Suprapubic skin (tissue), 4 donors: Measurements from ENCODE around the gene ZMAT5. TPM values are rescaled to one million over a fixed set of nuclear protein-coding genes. Genes with fewer than 3 reads are reported as not detected.

Experiments used
- DNase-seq, 2 donors: peaks; one replicate each; pipeline ENCODE4 v3.0.0-alpha.2; 2019; ENCODE audit warnings: low spot score in 2 of 2
- H3K27ac ChIP-seq: fragments of 200-600 bp; sonication (generic); one replicate; pipeline ENCODE4 v1.5.1; 2019
- H3K27me3 ChIP-seq: fragments of 200-600 bp; sonication (generic); one replicate; pipeline ENCODE4 v1.5.1; 2019
- H3K36me3 ChIP-seq: fragments of 200-600 bp; sonication (generic); one replicate; pipeline ENCODE4 v1.5.1; 2019
- H3K4me1 ChIP-seq: fragments of 200-600 bp; sonication (generic); one replicate; pipeline ENCODE4 v1.5.1; 2019
- H3K4me3 ChIP-seq: fragments of 200-600 bp; sonication (generic); one replicate; pipeline ENCODE4 v1.5.1; 2019; ENCODE audit warnings: mild to moderate bottlenecking
- H3K9me3 ChIP-seq: fragments of 200-600 bp; sonication (generic); one replicate; pipeline ENCODE4 v1.5.1; 2019
- EP300 ChIP-seq: sonication (generic); formaldehyde crosslinking; IDR thresholded peaks from one replicate; pipeline ENCODE4 v1.6.1; 2017; ENCODE audit warnings: antibody characterized with exemption
- POLR2A ChIP-seq, 2 donors: fragments of 450-650 bp; IDR thresholded peaks; one replicate each; pipeline ENCODE4 v1.6.1; 2017; ENCODE audit warnings: antibody characterized with exemption in 2 of 2, mild to moderate bottlenecking in 2 of 2, moderate library complexity in 2 of 2
- POLR2AphosphoS5 ChIP-seq, 3 donors: sonication (generic); formaldehyde crosslinking; IDR thresholded peaks; one replicate each; pipeline ENCODE4 v1.6.1; 2017; ENCODE audit warnings: antibody characterized with exemption in 3 of 3
- WGBS: methylation state at CpG from one replicate; pipeline ENCODE4 v1.1.5; 2018; 5-methylcytosine and 5-hydroxymethylcytosine counted together
- total RNA-seq, 4 donors: library from RNA; depleted of rRNA; stranded (reverse); fragments of >200 nt; gene quantifications; one replicate each; pipeline ENCODE4 v1.1.0, GENCODE V29; 2016
- TF ChIP-seq, protein P1 (sequence below), 2 donors: fragments of 200-600 bp in 1 of 2; fragments of 450-650 bp in 1 of 2; sonication (generic) in 1 of 2; IDR thresholded peaks; one replicate each; pipeline ENCODE4 v1.5.1; 2016 to 2019; ENCODE audit warnings: antibody characterized with exemption in 2 of 2, mild to moderate bottlenecking in 1 of 2, moderate library complexity in 1 of 2

ZMAT5 gene, protein sequence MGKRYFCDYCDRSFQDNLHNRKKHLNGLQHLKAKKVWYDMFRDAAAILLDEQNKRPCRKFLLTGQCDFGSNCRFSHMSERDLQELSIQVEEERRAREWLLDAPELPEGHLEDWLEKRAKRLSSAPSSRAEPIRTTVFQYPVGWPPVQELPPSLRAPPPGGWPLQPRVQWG
- total RNA-seq = 10 to 100 TPM; 16.3 to 28.2 (median 23.1) TPM

DNA sequence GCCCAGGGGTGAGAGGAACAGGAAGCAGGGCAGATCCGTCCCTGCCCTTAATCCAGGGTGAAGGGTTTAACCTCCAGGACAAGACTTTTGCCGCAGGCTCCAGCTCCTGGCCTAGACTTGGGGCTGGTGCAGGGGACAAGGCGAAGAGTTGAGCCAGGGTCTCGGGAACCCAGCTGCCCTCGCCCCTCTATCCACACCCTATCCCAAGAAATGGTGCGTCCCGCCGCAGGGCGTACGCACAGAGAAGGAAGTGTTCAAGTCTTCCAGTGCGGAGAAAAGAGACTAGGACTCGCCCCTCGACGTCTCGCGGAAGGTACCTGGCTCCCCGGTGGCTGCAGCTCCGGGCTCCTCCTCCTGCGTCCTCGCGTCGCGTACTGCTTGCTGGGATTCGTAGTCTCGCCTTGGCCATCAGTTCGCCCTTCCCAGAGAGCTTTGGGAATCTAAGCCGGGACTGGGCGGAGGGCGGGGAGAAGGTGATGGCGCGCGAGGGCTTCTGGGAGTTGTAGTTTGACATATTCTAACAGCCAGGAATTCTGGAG is at the start of gene ZMAT5:
Gene ZMAT5, minus strand, starts transcription at position 376 of the 539 bp plus-strand sequence. CDS start 18,463 bp downstream, outside the sequence.
- peak in 1 of 3 donors; percentile 38 for TF ChIP-seq POLR2AphosphoS5 (IDR thresholded peaks at IDR 0.05)
- no peak for TF ChIP-seq EP300
- H3K4me1 ChIP-seq = peaks cover 24% of the 10 kb centered on the region
- 2% methylated on average over 6 of the region's 32 CpGs for WGBS

DNA sequence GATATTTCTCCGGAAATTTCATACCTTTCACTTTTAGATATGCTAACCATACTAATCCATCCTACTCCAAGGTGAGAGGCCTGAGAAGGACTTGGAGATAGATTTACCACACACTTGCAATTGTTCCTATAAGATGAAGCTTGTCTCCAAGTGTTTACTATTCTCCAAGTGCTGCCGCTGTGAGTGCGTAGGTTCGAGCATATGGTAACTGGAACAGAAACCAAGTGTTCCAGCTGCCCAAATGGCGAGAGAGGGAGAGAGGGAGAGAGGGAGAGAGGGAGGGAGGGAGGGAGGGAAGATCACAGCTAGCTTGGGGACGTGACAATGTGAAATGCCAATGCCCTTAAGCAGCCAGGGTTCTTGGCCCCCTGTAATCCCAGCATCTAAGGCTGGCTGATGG is 49.7 kb upstream of the ZMAT5 start:
- Histone ChIP-seq H3K4me1 (peaks cover 28% of the 10 kb centered on the region), H3K27ac (peak overlapping the region; percentile 39), H3K9me3 (no peaks in the 10 kb centered on the region), H3K36me3 (peaks cover 69% of the 10 kb centered on the region), H3K27me3 (no peaks in the 10 kb centered on the region), H3K4me3 (no peak overlapping the region)
- DNase-seq = no peak
- no peak for TF ChIP-seq POLR2A (IDR thresholded peaks at IDR 0.05)
- TF ChIP-seq, protein P1, sequence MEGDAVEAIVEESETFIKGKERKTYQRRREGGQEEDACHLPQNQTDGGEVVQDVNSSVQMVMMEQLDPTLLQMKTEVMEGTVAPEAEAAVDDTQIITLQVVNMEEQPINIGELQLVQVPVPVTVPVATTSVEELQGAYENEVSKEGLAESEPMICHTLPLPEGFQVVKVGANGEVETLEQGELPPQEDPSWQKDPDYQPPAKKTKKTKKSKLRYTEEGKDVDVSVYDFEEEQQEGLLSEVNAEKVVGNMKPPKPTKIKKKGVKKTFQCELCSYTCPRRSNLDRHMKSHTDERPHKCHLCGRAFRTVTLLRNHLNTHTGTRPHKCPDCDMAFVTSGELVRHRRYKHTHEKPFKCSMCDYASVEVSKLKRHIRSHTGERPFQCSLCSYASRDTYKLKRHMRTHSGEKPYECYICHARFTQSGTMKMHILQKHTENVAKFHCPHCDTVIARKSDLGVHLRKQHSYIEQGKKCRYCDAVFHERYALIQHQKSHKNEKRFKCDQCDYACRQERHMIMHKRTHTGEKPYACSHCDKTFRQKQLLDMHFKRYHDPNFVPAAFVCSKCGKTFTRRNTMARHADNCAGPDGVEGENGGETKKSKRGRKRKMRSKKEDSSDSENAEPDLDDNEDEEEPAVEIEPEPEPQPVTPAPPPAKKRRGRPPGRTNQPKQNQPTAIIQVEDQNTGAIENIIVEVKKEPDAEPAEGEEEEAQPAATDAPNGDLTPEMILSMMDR (IDR thresholded peaks at IDR 0.05) = no peak
- no peak for TF ChIP-seq EP300
- WGBS = 51% methylated on average over 6 of the region's 6 CpGs

More for the DNA sequence above, at the start of gene ZMAT5:
- Histone ChIP-seq H3K9me3 (no peaks in the 10 kb centered on the region), H3K4me3 (peak within 1 kb of the TSS; percentile 80), H3K27ac (peak within 1 kb of the TSS; percentile 86), H3K27me3 (no peaks in the 10 kb centered on the region), H3K36me3 (peaks cover 16% of the 10 kb centered on the region)
- peak; percentile 95 to 96 for DNase-seq

DNA sequence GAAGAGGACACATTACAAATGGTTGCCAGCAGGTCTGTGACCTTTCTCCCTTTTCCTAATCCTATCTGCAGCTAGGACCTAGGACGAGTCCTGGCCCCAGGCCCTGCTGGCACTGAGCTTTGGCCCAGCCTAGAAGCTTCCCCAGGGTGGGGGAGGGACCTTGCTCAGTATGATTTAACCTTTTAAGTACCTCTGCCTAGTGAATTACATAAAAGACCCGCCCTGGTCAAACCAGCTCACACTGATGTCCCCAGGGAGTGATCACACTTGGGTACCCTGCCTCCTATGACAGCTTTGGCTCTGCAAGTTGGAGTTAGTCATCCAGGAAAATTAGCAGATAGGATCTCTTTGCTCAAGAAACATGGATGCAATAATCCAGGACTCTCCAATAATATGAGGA is 49.3 kb upstream of the ZMAT5 start:
- DNase-seq = no peak
- TF ChIP-seq, protein P1 (IDR thresholded peaks at IDR 0.05) = no peak
- TF ChIP-seq POLR2AphosphoS5 (IDR thresholded peaks at IDR 0.05) (no peak), EP300 (no peak), POLR2A (IDR thresholded peaks at IDR 0.05) (no peak)
- peak overlapping the region; percentile 54 for H3K27ac ChIP-seq
- WGBS = 19% methylated on average over 2 of the region's 2 CpGs
- no peak overlapping the region for H3K4me3 ChIP-seq
- H3K4me1 ChIP-seq = peaks cover 27% of the 10 kb centered on the region
- no peaks in the 10 kb centered on the region for H3K9me3 ChIP-seq
- peaks cover 73% of the 10 kb centered on the region for H3K36me3 ChIP-seq
- no peaks in the 10 kb centered on the region for H3K27me3 ChIP-seq

DNA sequence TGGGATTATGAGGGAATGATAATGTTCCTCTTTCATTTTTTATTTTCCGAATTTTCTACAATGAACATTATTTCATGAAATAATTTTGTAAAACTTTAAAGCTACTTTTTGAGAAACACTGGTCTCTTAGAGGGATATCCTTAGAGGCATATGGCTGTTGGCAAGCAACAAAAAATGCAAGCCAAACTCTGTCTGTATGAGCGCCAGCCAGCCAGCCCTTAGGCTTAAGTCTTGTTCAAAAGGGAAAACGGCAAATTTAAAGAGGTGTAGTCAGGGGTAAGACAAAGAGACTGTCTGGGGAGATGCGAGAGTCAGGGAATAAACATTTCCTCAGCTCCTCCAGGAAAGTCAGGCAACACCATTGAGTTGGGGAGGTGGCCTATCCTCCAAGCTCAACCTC is 48.8 kb upstream of the ZMAT5 start:
- Histone ChIP-seq H3K9me3 (no peaks in the 10 kb centered on the region), H3K4me3 (no peak overlapping the region), H3K27ac (peak overlapping the region; percentile 54), H3K27me3 (no peaks in the 10 kb centered on the region), H3K4me1 (peaks cover 25% of the 10 kb centered on the region), H3K36me3 (peaks cover 78% of the 10 kb centered on the region)
- no peak for DNase-seq
- WGBS = 46% methylated on average over 4 of the region's 4 CpGs
- TF ChIP-seq, protein P1 (IDR thresholded peaks at IDR 0.05) = no peak
- TF ChIP-seq EP300 (no peak), POLR2AphosphoS5 (IDR thresholded peaks at IDR 0.05) (no peak), POLR2A (IDR thresholded peaks at IDR 0.05) (no peak)

DNA sequence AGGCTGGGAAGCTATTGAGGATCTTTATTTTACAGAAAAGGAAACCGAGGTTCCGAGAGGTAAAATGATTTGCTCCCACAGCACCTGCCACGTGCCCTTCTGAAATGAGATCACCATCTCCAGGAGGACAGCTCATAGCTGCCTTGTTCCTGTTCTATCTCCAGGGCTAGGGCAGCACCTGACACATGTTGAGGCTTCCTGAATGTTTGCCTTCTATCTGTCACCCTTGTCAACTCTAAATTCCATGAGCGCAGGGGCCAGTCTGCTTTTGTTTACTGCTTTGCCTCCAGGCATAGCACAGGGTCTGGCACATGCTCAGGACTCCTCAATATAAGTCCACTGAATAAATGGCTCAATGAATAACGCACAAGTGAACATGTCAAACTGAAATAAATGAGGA is 47.2 kb upstream of the ZMAT5 start:
- TF ChIP-seq EP300 (no peak), POLR2AphosphoS5 (IDR thresholded peaks at IDR 0.05) (no peak), POLR2A (IDR thresholded peaks at IDR 0.05) (no peak)
- TF ChIP-seq, protein P1 (IDR thresholded peaks at IDR 0.05) = no peak
- no peak overlapping the region for H3K27ac ChIP-seq
- H3K4me3 ChIP-seq = no peak overlapping the region
- H3K4me1 ChIP-seq = peaks cover 25% of the 10 kb centered on the region
- H3K36me3 ChIP-seq = peaks cover 80% of the 10 kb centered on the region
- H3K27me3 ChIP-seq = no peaks in the 10 kb centered on the region
- DNase-seq = no peak
- H3K9me3 ChIP-seq = no peaks in the 10 kb centered on the region
- WGBS = 76% methylated on average over 5 of the region's 5 CpGs
